Lung (tissue), 12 donors: ENCODE measurements around the gene NLRP5. TPM values are rescaled to one million over a fixed set of nuclear protein-coding genes. Genes with fewer than 3 reads are reported as not detected.

Source experiments
- ATAC-seq: fragments of 200-7000 bp; cut with Tn5 transposase; one replicate; pipeline ENCODE4 v1.9.1; 2020; ENCODE audit warnings: moderate number of reproducible peaks; ENCODE audit not compliant: insufficient read depth, low FRiP score
- DNase-seq, 3 donors: peaks; one replicate each; pipeline ENCODE4 v3.0.0-alpha.2; 2013 to 2017
- H3K27ac ChIP-seq, 2 donors: one replicate each; pipeline ENCODE4 v1.5.1; 2013; ENCODE audit warnings: mild to moderate bottlenecking in 2 of 2, moderate library complexity in 2 of 2, control low read depth in 1 of 2, inconsistent platforms in 1 of 2, low read depth in 1 of 2, low read length in 1 of 2
- H3K27me3 ChIP-seq, 3 donors: one replicate each; pipeline ENCODE4 v1.5.1; 2013; ENCODE audit warnings: low read length in 2 of 3; ENCODE audit not compliant: control insufficient read depth in 3 of 3, insufficient read depth in 3 of 3
- H3K36me3 ChIP-seq, 4 donors: one replicate each; pipeline ENCODE4 v1.5.1; 2013; ENCODE audit warnings: low read length in 4 of 4, mild to moderate bottlenecking in 1 of 4, moderate library complexity in 1 of 4; ENCODE audit not compliant: control insufficient read depth in 4 of 4, insufficient read depth in 4 of 4
- H3K4me1 ChIP-seq, 5 donors: one replicate each; pipeline ENCODE4 v1.5.1; 2013; ENCODE audit warnings: low read length in 5 of 5, mild to moderate bottlenecking in 2 of 5, moderate library complexity in 1 of 5; ENCODE audit not compliant: control insufficient read depth in 5 of 5, insufficient read depth in 5 of 5
- H3K4me3 ChIP-seq: one replicate; pipeline ENCODE4 v1.5.1; 2013; ENCODE audit warnings: mild to moderate bottlenecking, control low read depth, moderate library complexity
- H3K9ac ChIP-seq, 2 donors: one replicate each; pipeline ENCODE4 v1.5.1; 2013; ENCODE audit warnings: low read length in 2 of 2, control low read depth in 1 of 2; ENCODE audit not compliant: insufficient read depth in 1 of 2
- H3K9me3 ChIP-seq, 4 donors: one replicate each; pipeline ENCODE4 v1.5.1; 2013; ENCODE audit warnings: low read length in 3 of 4, mild to moderate bottlenecking in 1 of 4, moderate library complexity in 1 of 4; ENCODE audit not compliant: control insufficient read depth in 4 of 4, insufficient read depth in 3 of 4
- WGBS, 2 donors: extraction: QIAGEN DNeasy Blood & Tissue Kit; methylation state at CpG; one replicate each; pipeline ENCODE4 v1.1.7; 2013; 5-methylcytosine and 5-hydroxymethylcytosine counted together
- polyA plus RNA-seq, 2 donors: library from polyadenylated mRNA; stranded (reverse); fragments of 200-250 nt; gene quantifications; one replicate each; pipeline ENCODE4 v1.2.1, GENCODE V29; 2013
- total RNA-seq, 2 donors: library from RNA; depleted of rRNA in 1 of 2; stranded (reverse); fragments of >200 nt in 1 of 2; gene quantifications; one replicate each; pipeline ENCODE4 v1.2.1, GENCODE V29; 2014 to 2021
- TF ChIP-seq, protein P1 (sequence below): IDR thresholded peaks from 2 replicates; pipeline ENCODE4 v1.5.1; 2012; ENCODE audit warnings: mild to moderate bottlenecking; ENCODE audit errors: control extremely low read depth, extremely low read depth
- donor health status: control.
- donor health status: control.
- donor health status: Bipolar disorder and iron deficiency.
- donor health status: healthy.
- donor health status: DM: yes; HTN: yes; CAD: no.

NLRP5 gene
- total and polyA plus RNA-seq, 4 donors: not detected

DNA sequence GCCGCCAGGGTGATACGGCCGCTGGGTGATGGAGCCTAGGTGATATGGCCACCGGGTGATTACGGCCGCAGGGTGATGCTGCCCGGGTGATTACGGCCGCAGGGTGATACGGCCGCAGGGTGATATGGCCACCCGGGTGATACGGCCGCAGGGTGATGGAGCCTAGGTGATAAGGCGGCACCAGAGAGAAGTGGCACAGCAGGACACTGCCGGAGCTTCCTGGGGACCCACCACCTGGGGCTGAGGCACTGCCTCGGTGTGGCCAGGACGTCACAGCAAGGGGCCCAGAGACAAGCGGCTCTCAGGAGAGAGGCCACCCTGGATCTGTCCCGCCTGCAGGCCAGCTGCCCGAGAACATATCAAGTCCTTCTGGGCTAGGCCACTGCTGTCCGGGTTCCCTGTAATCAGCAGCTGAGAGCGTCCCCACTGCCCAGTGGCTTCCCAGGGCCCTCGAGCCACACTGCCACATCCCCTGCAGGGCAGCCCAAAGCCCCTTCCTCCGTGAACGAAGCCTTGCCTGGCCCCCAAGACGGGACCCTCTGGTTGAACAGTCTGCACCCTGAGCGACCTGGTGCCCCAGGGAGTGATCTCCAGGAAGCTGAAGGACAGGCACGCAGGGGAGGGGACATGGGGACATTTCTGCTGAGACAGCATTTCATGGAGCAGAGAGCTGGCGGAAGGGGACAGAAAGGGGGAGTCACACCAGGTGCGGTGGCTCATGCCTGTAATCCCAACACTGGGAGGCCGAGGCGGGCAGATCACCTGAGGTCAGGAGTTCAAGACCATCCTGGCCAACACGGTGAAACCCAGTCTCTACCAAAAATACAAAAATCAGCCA is 112.4 kb downstream of the NLRP5 start:
- DNase-seq: no peak
- Histone ChIP-seq H3K9ac (no peak overlapping the region), H3K4me3 (no peak overlapping the region), H3K4me1 (peaks cover 0 to 3% (median 2%) of the 10 kb centered on the region in 5 donors), H3K27me3 (no peaks in the 10 kb centered on the region), H3K9me3 (no peaks in the 10 kb centered on the region), H3K36me3 (peaks cover 0 to 53% (median 12%) of the 10 kb centered on the region in 4 donors), H3K27ac (no peak overlapping the region)
- ATAC-seq: no peak
- 95 to 97% methylated on average over 23 to 34 of the region's 34 CpGs for whole genome bisulfite sequencing, 2 donors
- TF ChIP-seq, protein P1, sequence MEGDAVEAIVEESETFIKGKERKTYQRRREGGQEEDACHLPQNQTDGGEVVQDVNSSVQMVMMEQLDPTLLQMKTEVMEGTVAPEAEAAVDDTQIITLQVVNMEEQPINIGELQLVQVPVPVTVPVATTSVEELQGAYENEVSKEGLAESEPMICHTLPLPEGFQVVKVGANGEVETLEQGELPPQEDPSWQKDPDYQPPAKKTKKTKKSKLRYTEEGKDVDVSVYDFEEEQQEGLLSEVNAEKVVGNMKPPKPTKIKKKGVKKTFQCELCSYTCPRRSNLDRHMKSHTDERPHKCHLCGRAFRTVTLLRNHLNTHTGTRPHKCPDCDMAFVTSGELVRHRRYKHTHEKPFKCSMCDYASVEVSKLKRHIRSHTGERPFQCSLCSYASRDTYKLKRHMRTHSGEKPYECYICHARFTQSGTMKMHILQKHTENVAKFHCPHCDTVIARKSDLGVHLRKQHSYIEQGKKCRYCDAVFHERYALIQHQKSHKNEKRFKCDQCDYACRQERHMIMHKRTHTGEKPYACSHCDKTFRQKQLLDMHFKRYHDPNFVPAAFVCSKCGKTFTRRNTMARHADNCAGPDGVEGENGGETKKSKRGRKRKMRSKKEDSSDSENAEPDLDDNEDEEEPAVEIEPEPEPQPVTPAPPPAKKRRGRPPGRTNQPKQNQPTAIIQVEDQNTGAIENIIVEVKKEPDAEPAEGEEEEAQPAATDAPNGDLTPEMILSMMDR: no peak

DNA sequence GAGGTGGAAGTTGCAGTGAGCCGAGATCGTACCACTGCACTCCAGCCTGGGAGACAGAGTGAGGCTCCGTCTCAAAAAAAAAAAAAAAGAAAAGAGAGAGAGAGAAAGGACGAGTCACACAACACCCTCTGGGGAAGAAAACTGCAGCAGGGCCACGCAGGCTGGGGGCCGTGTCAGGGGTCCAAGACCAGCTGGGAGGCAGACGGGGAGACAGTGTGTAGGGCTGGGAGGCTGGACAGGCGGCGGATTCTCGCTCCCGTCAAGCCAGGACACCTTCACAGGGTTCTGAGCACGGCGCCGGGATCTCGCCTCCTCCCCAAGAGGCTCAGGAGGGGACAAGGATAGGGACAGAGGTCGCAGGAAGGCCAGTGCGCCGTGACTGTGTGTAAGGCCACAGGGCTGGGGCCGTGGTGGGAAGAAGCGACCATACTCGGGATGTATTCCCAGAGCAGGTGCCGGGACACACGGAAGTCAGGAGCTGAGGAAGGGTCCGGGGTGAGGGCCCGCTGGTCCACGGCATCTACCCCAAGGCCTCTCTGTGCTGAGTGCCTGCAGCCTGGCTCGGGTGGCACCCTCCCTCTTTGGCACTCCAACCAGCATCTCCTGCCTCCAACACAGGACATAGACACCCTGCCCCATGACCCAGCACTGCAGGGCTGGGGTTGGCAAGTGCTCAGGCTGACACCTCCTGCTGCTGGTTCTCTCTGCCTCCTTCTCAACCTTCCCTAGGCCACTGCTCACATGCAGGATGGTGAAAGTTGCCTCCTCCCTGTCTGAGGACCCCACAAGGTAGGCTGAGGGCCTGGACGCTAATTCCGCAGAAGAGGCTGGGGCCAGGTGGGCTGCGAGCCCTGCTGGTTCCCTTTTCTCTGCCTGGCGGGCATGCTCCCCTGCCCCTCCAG is 113.3 kb downstream of the NLRP5 start:
- H3K9me3 ChIP-seq: no peaks in the 10 kb centered on the region
- H3K27ac ChIP-seq: no peak overlapping the region
- H3K4me3 ChIP-seq: no peak overlapping the region
- ATAC-seq: no peak
- no peak for DNase-seq
- peaks cover 0 to 50% (median 12%) of the 10 kb centered on the region in 4 donors for H3K36me3 ChIP-seq
- peaks cover 0 to 7% (median 2%) of the 10 kb centered on the region in 5 donors for H3K4me1 ChIP-seq
- no peaks in the 10 kb centered on the region for H3K27me3 ChIP-seq
- TF ChIP-seq, protein P1: no peak
- no peak overlapping the region for H3K9ac ChIP-seq
- 94 to 97% methylated on average over 29 to 30 of the region's 31 CpGs for WGBS, 2 donors

DNA sequence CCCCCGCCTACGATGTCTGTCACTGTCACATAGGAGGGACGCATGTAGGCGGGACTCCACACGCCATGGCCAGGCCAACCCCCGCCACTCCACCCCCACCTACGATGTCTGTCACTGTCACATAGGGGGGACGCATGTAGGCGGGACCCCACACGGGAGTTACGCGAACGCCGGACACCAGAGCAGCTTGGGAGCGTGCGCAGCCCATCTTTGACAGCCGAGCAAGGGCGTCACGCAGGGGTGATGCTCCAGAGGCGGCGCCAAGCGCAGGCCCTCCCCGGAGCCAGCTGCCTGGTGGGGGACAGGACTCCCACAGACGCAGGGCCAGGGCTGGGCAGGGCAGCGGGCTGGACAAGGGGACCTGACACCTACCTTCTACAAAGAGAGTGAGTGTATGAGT is 114.5 kb downstream of the NLRP5 start:
- 88 to 89% methylated on average over 25 of the region's 25 CpGs for WGBS, 2 donors
- peaks cover 0 to 11% (median 6%) of the 10 kb centered on the region in 5 donors for H3K4me1 ChIP-seq
- ATAC-seq (no peak), DNase-seq (no peak)
- no peaks in the 10 kb centered on the region for H3K9me3 ChIP-seq
- no peaks in the 10 kb centered on the region for H3K27me3 ChIP-seq
- H3K4me3 ChIP-seq: no peak overlapping the region
- TF ChIP-seq, protein P1: no peak
- no peak overlapping the region for H3K27ac ChIP-seq
- peaks cover 0 to 44% (median 12%) of the 10 kb centered on the region in 4 donors for H3K36me3 ChIP-seq
- H3K9ac ChIP-seq: no peak overlapping the region
